Esophagus squamous epithelium (tissue), 4 donors: Measurements from ENCODE around the gene CD38.

ENCODE experiments used
- CTCF ChIP-seq, 6 experiments: fragments of 450-650 bp in 4 of 6; fragments of 200-600 bp in 2 of 6; sonication (generic) in 2 of 6; IDR thresholded peaks; one replicate each; pipeline ENCODE4 v1.5.1; 2016 to 2019; ENCODE audit warnings: antibody characterized with exemption in 6 of 6, mild to moderate bottlenecking in 4 of 6, moderate library complexity in 4 of 6
- POLR2A ChIP-seq, 4 donors: fragments of 450-650 bp; IDR thresholded peaks; one replicate each; pipeline ENCODE4 v1.6.1; 2017; ENCODE audit warnings: antibody characterized with exemption in 4 of 4, mild to moderate bottlenecking in 4 of 4, moderate library complexity in 3 of 4

- TF ChIP-seq CTCF (IDR thresholded peaks at IDR 0.05), result no peak
- TF ChIP-seq POLR2A (IDR thresholded peaks at IDR 0.05), result no peak
Observed at GRCh38 chr4:15786743-15787142, 8.6 kb downstream of the CD38 start.
